K562 (cell line): ENCODE measurements around the gene MEIS2. TPM values are rescaled to one million over a fixed set of nuclear protein-coding genes. Genes with fewer than 3 reads are reported as not detected.

Experiments used
- BCOR ChIP-seq: fragments of 450-650 bp; IDR thresholded peaks from 2 replicates; pipeline ENCODE4 v1.6.1; 2016
- DPF2 ChIP-seq: fragments of 450-650 bp; IDR thresholded peaks from 2 replicates; pipeline ENCODE4 v1.6.1; 2016
- FOS ChIP-seq: IDR thresholded peaks from 3 replicates; pipeline ENCODE4 v1.6.1; 2011; ENCODE audit not compliant: insufficient read length; ENCODE audit errors: extremely low read depth
- GABPA ChIP-seq: fragments of 200-800 bp; sonication (Bioruptor generic); conservative IDR thresholded peaks from 2 replicates; pipeline ENCODE4 v1.6.1; 2016; ENCODE audit warnings: low read depth, missing genetic modification characterization, missing compliant biosample characterization
- GTF2A2 ChIP-seq: IDR thresholded peaks from 2 replicates; pipeline ENCODE4 v1.6.1; 2016; ENCODE audit warnings: mild to moderate bottlenecking, missing genetic modification characterization, missing compliant biosample characterization
- HNRNPLL ChIP-seq: fragments of 200-400 bp; formaldehyde crosslinking; IDR thresholded peaks from 2 replicates; pipeline ENCODE4 v1.6.1; 2017; ENCODE audit warnings: low read length, low read depth, mild to moderate bottlenecking; ENCODE audit not compliant: poor library complexity, severe bottlenecking
- JUND ChIP-seq, 2 experiments: IDR thresholded peaks; 2 replicates in 1 of 2; 3 replicates in 1 of 2; pipeline ENCODE4 v1.6.1; 2011; ENCODE audit warnings: borderline replicate concordance in 2 of 2, low read depth in 2 of 2, low read length in 2 of 2, improper control_type of control experiment in 1 of 2, missing biosample characterization in 1 of 2, missing genetic modification characterization in 1 of 2, missing genetic modification reagents in 1 of 2
- KLF1 ChIP-seq: fragments of 450-650 bp; IDR thresholded peaks from 2 replicates; pipeline ENCODE4 v1.6.1; 2016; ENCODE audit warnings: missing genetic modification characterization, missing compliant biosample characterization
- RBBP5 ChIP-seq: fragments of 200-600 bp; sonication (generic); IDR thresholded peaks from 2 replicates; pipeline ENCODE4 v1.6.1; 2012; ENCODE audit warnings: borderline replicate concordance, mild to moderate bottlenecking, low read length, control low read depth, inconsistent platforms; ENCODE audit not compliant: insufficient read depth, poor library complexity, severe bottlenecking
- RCOR1 ChIP-seq, 2 experiments: IDR thresholded peaks; 2 replicates each; pipeline ENCODE4 v1.6.1; 2012; ENCODE audit warnings: low read depth in 2 of 2, low read length in 2 of 2, borderline replicate concordance in 1 of 2, improper control_type of control experiment in 1 of 2
- SMAD4 ChIP-seq: fragments of 250-450 bp; sonication (Bioruptor Pico); conservative IDR thresholded peaks from 2 replicates; pipeline ENCODE4 v1.8.0; 2021; ENCODE audit warnings: inconsistent platforms, mild to moderate bottlenecking, moderate library complexity
- TBP ChIP-seq: optimal IDR thresholded peaks from 2 replicates; pipeline ENCODE3; 2011; ENCODE audit warnings: low read depth, low read length, improper control_type of control experiment
- ZNF174 ChIP-seq: fragments of 250-450 bp; sonication (Bioruptor Pico); IDR thresholded peaks from 2 replicates; pipeline ENCODE4 v1.4.0; 2020; ENCODE audit warnings: mild to moderate bottlenecking
- ZNF197 ChIP-seq: fragments of 200-800 bp; sonication (Bioruptor generic); IDR thresholded peaks from 2 replicates; pipeline ENCODE4 v1.6.1; 2016; ENCODE audit warnings: low read depth, missing genetic modification characterization, missing compliant biosample characterization
- polyA plus RNA-seq, 8 experiments: library from polyadenylated mRNA; depleted of rRNA in 4 of 8; stranded (reverse) in 5 of 8; unstranded in 3 of 8; fragments of >200 nt; fragmentation: Nextera tagmentation in 2 of 8; fragmentation: Illumina TruSeq in 1 of 8; extraction: Ambion mirVana in 2 of 8; extraction: Trizol in 1 of 8; gene quantifications; 2 replicates each; pipeline versions ENCODE4 v1.2.1 to v1.2.3, GENCODE V29; 2011 to 2014; ENCODE audit warnings: inconsistent platforms in 1 of 8, missing spikeins in 1 of 8
- total RNA-seq, 7 experiments: library from RNA; depleted of rRNA in 6 of 7; stranded (reverse); fragments of >200 nt in 6 of 7; fragmentation: Illumina TruSeq in 2 of 7; extraction: Trizol in 2 of 7; gene quantifications; 2 replicates each; pipeline versions ENCODE4 v1.2.1 to v1.2.3, GENCODE V29; 2011 to 2021; ENCODE audit warnings: low replicate concordance in 1 of 7
- TF ChIP-seq, protein P1 (sequence below), 3 experiments: fragments of 200-800 bp in 1 of 3; fragments of 250-450 bp in 1 of 3; fragments of 450-650 bp in 1 of 3; sonication (Bioruptor Pico) in 1 of 3; sonication (Bioruptor generic) in 1 of 3; formaldehyde crosslinking in 1 of 3; IDR thresholded peaks; 2 replicates each; pipeline versions ENCODE4 v1.6.1 to v1.8.0; 2016 to 2022; ENCODE audit warnings: mild to moderate bottlenecking in 2 of 3, missing genetic modification characterization in 2 of 3, missing compliant biosample characterization in 1 of 3, moderate library complexity in 1 of 3
- TF ChIP-seq, protein P2 (sequence below): fragments of 450-650 bp; IDR thresholded peaks from 2 replicates; pipeline ENCODE4 v1.6.1; 2016; ENCODE audit warnings: missing biosample characterization, missing genetic modification characterization
- TF ChIP-seq, protein P3 (sequence below): sonication (generic); formaldehyde crosslinking; IDR thresholded peaks from 2 replicates; pipeline ENCODE4 v1.8.0; 2022; ENCODE audit warnings: mild to moderate bottlenecking, low read depth, missing genetic modification reagents

Gene MEIS2
- total and polyA plus RNA-seq, 9 of the 15 experiments (the other 6 are each of a cell fraction or from before 2014, with no cell fraction given) = 7.5 to 64.2 (median 22.3) TPM

DNA sequence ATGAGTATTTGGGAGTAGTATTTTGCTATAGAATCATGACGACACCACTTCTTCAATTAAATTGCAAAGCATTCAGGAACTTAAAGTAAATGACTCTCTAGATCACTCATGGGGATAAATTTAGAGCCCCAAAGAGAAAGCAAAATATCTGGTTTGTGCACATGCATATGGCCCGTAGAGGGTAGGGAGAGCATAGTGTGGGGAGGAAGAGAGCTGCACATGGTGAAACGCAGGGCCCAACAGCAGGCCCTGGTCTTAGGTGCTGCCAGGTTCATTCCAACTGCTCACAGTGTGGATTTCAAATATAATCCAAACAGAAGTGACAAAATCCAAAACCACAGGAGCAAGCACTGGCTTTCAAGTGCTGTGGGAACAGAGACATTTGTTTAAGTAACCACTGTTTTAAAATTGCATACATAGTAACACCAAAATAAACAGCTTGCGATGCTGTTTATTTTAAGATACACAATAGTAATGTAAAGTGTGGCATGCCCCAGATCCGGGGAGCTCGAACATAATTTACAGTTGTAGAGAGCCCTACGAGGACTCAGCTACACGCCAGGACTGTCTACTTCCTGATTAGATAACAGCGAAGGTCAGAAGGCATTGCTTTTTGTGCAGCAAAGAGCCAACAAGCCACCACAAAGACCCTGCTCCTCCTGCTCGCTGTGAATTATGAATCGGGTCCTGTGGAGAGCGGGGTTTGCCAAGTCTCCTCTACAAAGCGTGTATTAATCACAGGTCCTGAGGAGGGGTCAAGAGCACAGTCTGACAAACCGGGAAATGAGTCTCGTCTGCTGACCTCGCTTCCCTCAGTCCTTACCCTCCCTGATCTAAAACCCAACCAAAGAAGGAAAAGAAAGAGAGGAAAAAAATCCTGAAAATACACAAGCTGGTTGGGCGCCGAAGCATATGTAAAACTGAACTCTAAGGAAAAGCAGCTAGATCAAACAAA is 80.6 kb downstream of the MEIS2 start (continued):
- no peak for TF ChIP-seq HNRNPLL
- TF ChIP-seq TBP = peak; percentile 19
- TF ChIP-seq FOS = no peak
- no peak for TF ChIP-seq KLF1 (tag)
- TF ChIP-seq ZNF174 (CRISPR knock-in tag) = no peak
- peak; percentile 78; the same call in 1 of the 2 replicates for TF ChIP-seq BCOR
- TF ChIP-seq, protein P1, sequence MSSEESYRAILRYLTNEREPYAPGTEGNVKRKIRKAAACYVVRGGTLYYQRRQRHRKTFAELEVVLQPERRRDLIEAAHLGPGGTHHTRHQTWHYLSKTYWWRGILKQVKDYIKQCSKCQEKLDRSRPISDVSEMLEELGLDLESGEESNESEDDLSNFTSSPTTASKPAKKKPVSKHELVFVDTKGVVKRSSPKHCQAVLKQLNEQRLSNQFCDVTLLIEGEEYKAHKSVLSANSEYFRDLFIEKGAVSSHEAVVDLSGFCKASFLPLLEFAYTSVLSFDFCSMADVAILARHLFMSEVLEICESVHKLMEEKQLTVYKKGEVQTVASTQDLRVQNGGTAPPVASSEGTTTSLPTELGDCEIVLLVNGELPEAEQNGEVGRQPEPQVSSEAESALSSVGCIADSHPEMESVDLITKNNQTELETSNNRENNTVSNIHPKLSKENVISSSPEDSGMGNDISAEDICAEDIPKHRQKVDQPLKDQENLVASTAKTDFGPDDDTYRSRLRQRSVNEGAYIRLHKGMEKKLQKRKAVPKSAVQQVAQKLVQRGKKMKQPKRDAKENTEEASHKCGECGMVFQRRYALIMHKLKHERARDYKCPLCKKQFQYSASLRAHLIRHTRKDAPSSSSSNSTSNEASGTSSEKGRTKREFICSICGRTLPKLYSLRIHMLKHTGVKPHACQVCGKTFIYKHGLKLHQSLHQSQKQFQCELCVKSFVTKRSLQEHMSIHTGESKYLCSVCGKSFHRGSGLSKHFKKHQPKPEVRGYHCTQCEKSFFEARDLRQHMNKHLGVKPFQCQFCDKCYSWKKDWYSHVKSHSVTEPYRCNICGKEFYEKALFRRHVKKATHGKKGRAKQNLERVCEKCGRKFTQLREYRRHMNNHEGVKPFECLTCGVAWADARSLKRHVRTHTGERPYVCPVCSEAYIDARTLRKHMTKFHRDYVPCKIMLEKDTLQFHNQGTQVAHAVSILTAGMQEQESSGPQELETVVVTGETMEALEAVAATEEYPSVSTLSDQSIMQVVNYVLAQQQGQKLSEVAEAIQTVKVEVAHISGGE (CRISPR knock-in tag; IDR thresholded peaks at IDR 0.05) = no peak
- peak; percentile 4; the same call in 1 of the 2 replicates for TF ChIP-seq JUND (IDR thresholded peaks at IDR 0.05; ENCODE audit: borderline replicate concordance, low read depth, low read length)
- TF ChIP-seq JUND (tag; IDR thresholded peaks at IDR 0.05; ENCODE audit: borderline replicate concordance, low read depth, low read length) = no peak; the same call in 2 of the 3 replicates
- peak; percentile 50 for TF ChIP-seq SMAD4 (CRISPR knock-in tag)
- TF ChIP-seq, protein P2, sequence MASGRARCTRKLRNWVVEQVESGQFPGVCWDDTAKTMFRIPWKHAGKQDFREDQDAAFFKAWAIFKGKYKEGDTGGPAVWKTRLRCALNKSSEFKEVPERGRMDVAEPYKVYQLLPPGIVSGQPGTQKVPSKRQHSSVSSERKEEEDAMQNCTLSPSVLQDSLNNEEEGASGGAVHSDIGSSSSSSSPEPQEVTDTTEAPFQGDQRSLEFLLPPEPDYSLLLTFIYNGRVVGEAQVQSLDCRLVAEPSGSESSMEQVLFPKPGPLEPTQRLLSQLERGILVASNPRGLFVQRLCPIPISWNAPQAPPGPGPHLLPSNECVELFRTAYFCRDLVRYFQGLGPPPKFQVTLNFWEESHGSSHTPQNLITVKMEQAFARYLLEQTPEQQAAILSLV (tag) = no peak
- TF ChIP-seq GTF2A2 (tag) = no peak
- no peak for TF ChIP-seq ZNF197
- peak; percentile 36 for TF ChIP-seq GABPA (tag)
- no peak for TF ChIP-seq DPF2
- peak in 1 of 2 experiments; percentile 35; a peak in 1 of 4 replicates for TF ChIP-seq RCOR1 (IDR thresholded peaks at IDR 0.05; ENCODE audit: borderline replicate concordance in 1 of 2, low read depth in 2 of 2, low read length in 2 of 2)
- TF ChIP-seq, protein P3, sequence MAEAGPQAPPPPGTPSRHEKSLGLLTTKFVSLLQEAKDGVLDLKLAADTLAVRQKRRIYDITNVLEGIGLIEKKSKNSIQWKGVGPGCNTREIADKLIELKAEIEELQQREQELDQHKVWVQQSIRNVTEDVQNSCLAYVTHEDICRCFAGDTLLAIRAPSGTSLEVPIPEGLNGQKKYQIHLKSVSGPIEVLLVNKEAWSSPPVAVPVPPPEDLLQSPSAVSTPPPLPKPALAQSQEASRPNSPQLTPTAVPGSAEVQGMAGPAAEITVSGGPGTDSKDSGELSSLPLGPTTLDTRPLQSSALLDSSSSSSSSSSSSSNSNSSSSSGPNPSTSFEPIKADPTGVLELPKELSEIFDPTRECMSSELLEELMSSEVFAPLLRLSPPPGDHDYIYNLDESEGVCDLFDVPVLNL (CRISPR knock-in tag) = no peak
- peak; percentile 42 for TF ChIP-seq RBBP5
